Gastroesophageal sphincter (tissue), 3 donors: ENCODE results near the gene ODAD2.

ENCODE experiments used
- CTCF ChIP-seq, 4 experiments: fragments of 200-600 bp in 2 of 4; fragments of 450-650 bp in 2 of 4; sonication (generic) in 1 of 4; IDR thresholded peaks; one replicate each; pipeline ENCODE4 v1.5.1; 2017 to 2019; ENCODE audit warnings: antibody characterized with exemption in 4 of 4, mild to moderate bottlenecking in 2 of 4, moderate library complexity in 2 of 4
- EP300 ChIP-seq: sonication (generic); formaldehyde crosslinking; IDR thresholded peaks from one replicate; pipeline ENCODE4 v1.6.1; 2017; ENCODE audit warnings: antibody characterized with exemption, mild to moderate bottlenecking
- POLR2A ChIP-seq, 2 donors: fragments of 450-650 bp; IDR thresholded peaks; one replicate each; pipeline ENCODE4 v1.6.1; 2017; ENCODE audit warnings: antibody characterized with exemption in 2 of 2, mild to moderate bottlenecking in 2 of 2, moderate library complexity in 1 of 2

GRCh38 chr10:27889518-27889917 lies 109.4 kb downstream of the ODAD2 start:
- TF ChIP-seq CTCF (IDR thresholded peaks at IDR 0.05) = no peak
- TF ChIP-seq POLR2A (IDR thresholded peaks at IDR 0.05) = no peak
- TF ChIP-seq EP300 = no peak
